GM12864 (cell line): Measurements from ENCODE around the gene PSORS1C2.

Experiments
- DNase-seq: peaks from one replicate; pipeline ENCODE4 v3.0.0-alpha.2; 2011; ENCODE audit warnings: low read depth
- H3K4me3 ChIP-seq: 2 replicates; pipeline ENCODE4 v1.5.1; 2011; ENCODE audit warnings: mild to moderate bottlenecking, low read depth, low read length, control low read depth
- TF ChIP-seq, protein P1 (sequence below): IDR thresholded peaks from 2 replicates; pipeline ENCODE4 v1.5.1; 2011; ENCODE audit warnings: low read depth, mild to moderate bottlenecking, moderate library complexity, low read length, control low read depth, inconsistent platforms; ENCODE audit errors: missing control alignments

The PSORS1C2 gene

DNA sequence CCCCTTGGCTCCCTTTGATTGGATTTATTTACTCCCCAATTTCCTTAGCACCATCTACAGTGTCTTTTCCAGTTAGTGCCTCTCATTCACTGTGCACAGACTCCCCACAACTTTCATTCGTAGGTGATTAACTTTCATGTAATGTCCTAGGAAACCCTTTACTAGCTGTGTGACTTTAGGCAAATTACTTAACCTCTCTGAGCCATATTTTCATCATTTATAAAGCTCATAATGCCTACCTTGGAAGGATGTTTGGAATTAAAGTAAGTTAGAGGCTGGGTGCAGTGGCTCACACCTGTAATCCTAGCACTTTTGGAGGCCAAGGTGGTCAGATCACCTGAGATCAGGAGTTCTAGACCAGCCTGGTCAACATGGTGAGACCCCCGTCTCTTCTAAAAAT lies 46.6 kb downstream of the PSORS1C2 start:
- no peak overlapping the region for H3K4me3 ChIP-seq
- TF ChIP-seq, protein P1, sequence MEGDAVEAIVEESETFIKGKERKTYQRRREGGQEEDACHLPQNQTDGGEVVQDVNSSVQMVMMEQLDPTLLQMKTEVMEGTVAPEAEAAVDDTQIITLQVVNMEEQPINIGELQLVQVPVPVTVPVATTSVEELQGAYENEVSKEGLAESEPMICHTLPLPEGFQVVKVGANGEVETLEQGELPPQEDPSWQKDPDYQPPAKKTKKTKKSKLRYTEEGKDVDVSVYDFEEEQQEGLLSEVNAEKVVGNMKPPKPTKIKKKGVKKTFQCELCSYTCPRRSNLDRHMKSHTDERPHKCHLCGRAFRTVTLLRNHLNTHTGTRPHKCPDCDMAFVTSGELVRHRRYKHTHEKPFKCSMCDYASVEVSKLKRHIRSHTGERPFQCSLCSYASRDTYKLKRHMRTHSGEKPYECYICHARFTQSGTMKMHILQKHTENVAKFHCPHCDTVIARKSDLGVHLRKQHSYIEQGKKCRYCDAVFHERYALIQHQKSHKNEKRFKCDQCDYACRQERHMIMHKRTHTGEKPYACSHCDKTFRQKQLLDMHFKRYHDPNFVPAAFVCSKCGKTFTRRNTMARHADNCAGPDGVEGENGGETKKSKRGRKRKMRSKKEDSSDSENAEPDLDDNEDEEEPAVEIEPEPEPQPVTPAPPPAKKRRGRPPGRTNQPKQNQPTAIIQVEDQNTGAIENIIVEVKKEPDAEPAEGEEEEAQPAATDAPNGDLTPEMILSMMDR, result no peak
- DNase-seq, result no peak

DNA sequence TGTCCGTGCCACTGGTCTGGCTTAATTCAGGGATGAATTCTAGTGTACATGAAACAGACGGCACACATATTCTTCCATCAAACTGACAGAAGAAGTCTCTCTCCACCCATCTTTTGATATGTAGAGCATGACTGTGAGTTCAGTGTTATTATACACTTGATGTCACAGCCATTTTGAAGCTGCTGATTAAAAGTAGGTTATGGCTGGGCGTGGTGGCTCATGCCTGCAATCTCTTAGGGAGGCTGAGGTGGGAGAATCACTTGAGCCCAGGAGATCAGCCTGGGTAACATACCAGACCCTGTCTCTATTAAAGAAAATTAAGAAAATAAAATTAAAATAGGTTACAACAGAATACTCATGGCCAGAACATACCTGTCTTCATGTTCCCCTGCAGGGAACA lies 47.2 kb downstream of the PSORS1C2 start:
- DNase-seq, result no peak
- TF ChIP-seq, protein P1, result no peak
- no peak overlapping the region for H3K4me3 ChIP-seq

DNA sequence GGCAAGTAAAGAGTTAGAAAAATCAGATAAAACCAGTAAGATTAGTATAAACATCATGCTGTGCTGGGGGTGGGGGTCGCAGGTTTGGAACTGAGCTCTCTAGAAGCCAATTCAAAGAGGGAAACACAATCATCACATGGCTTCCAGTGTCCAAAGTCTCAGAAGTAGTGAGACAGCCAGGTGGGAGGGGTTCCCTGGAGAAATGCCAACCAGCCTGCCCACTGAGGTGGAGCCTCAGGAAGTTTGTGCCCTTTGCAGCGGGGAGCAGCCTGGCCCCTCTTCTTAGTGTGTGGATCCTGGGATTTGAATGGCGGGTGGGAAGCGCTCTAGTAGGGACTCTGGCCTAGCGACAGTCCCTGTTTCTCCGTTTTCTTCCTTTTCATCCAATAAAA lies 47.9 kb downstream of the PSORS1C2 start:
- DNase-seq, result no peak
- no peak overlapping the region for H3K4me3 ChIP-seq
- TF ChIP-seq, protein P1, result no peak

DNA sequence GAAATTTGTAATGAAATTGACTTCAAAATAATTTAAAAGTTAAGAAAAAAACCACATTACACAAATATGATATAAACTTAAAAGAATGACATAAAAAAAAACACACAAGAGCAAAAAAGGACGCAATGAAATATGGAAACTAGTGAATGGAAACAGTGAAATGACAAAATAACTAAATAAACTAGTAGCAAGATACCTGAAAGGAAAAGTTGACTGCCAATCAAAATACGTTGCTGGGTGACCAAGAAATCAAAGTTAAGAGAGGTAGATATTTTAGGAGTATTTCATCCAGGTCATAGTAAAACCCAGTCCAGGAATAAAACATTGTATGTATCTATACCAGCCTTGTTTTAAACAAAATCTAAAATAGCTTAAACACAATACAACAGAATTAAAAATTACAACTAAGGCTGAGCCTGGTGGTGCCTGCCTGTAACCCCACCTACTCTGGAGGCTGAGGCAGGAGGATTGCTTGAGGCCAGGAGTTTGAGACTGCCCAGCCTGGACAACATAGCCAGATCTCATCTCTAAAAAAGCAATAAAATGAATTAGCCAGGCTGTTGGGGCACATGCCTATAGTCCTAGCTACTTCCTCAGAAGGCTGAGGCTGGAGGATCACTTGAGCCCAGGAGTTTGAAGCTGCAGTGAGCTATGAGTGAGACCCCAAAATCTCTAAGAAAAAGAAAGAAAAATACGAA lies 48.4 kb downstream of the PSORS1C2 start:
- no peak overlapping the region for H3K4me3 ChIP-seq
- TF ChIP-seq, protein P1, result no peak
- DNase-seq, result no peak
